Endothelial cell of umbilical vein (primary cell): ENCODE data around the gene RIMBP2. TPM values are rescaled to one million over a fixed set of nuclear protein-coding genes. Genes with fewer than 3 reads are reported as not detected.

Source experiments
- BruUV-seq: library from RNA; stranded (reverse); fragments of 400-500 nt; replicated peaks from 2 replicates; lab custom pipeline; 2021; lab: Mats Ljungman, UMichigan
- CTCF ChIA-PET: fragments of 300-600, 350-600 bp; sonication (Branson Sonifier 250); formaldehyde crosslinking; loops from one replicate; lab custom pipeline; 2021; ENCODE audit warnings: antibody characterized with exemption, inconsistent platforms; lab: Charles Lee
- POLR2A ChIA-PET: fragments of 300-600, 350-600 bp; sonication (Branson Sonifier 250); formaldehyde crosslinking; loops from one replicate; lab custom pipeline; 2021; ENCODE audit warnings: antibody characterized with exemption, inconsistent platforms; lab: Charles Lee
- DNase-seq: peaks from one replicate; pipeline ENCODE4 v3.0.0-alpha.2; 2011; ENCODE audit warnings: low read depth, low spot score
- FAIRE-seq: peaks from 2 replicates; lab custom pipeline; 2011; peaks lifted over from hg19 to GRCh38; lab: Jason Lieb, UNC
- H2AFZ ChIP-seq: 2 replicates; pipeline ENCODE4 v1.6.0; 2012; ENCODE audit warnings: low read depth, low read length, control low read depth, inconsistent platforms
- H3K27ac ChIP-seq: 2 replicates; pipeline ENCODE4 v1.5.1; 2011; ENCODE audit warnings: low read depth, mild to moderate bottlenecking, control low read depth, low read length, moderate library complexity; ENCODE audit not compliant: insufficient read depth
- H3K27me3 ChIP-seq, 2 experiments: 2 replicates each; pipeline versions ENCODE4 v1.6.0 to v1.6.1; 2011; ENCODE audit warnings: low read length in 2 of 2, mixed read lengths in 1 of 2; ENCODE audit not compliant: control insufficient read depth in 2 of 2, insufficient read depth in 2 of 2
- H3K36me3 ChIP-seq, 2 experiments: 2 replicates in 1 of 2; 3 replicates in 1 of 2; pipeline ENCODE4 v1.5.1; 2011; ENCODE audit warnings: low read length in 2 of 2, mild to moderate bottlenecking in 1 of 2, moderate library complexity in 1 of 2; ENCODE audit not compliant: control insufficient read depth in 2 of 2, insufficient read depth in 2 of 2; ENCODE audit errors: extremely low read depth in 1 of 2
- H3K4me1 ChIP-seq: 3 replicates; pipeline ENCODE4 v1.5.1; 2011; ENCODE audit warnings: mild to moderate bottlenecking, low read length; ENCODE audit not compliant: control insufficient read depth, insufficient read depth; ENCODE audit errors: extremely low read depth
- H3K4me2 ChIP-seq: 2 replicates; pipeline ENCODE4 v1.6.1; 2011; ENCODE audit warnings: low read length, control low read depth, mixed read lengths; ENCODE audit not compliant: insufficient read depth
- H3K4me3 ChIP-seq, 3 experiments: fragments of 200-600 bp in 1 of 3; sonication (generic), shearing (Covaris generic) in 1 of 3; replicated peaks in 1 of 3; 2 replicates each; pipeline ENCODE4 v1.5.1; 2011 to 2016; ENCODE audit warnings: control low read depth in 3 of 3, low read length in 3 of 3, mild to moderate bottlenecking in 2 of 3, inconsistent platforms in 1 of 3, low read depth in 1 of 3, moderate library complexity in 1 of 3; ENCODE audit not compliant: insufficient read depth in 1 of 3
- H3K79me2 ChIP-seq: 2 replicates; pipeline ENCODE4 v1.6.0; 2012; ENCODE audit warnings: low read length, inconsistent platforms; ENCODE audit not compliant: control insufficient read depth, insufficient read depth
- H3K9ac ChIP-seq: replicated peaks from 2 replicates; pipeline ENCODE3; 2011; ENCODE audit warnings: low read length, control low read depth; ENCODE audit not compliant: insufficient read depth; ENCODE audit errors: extremely low read depth
- H3K9me1 ChIP-seq: replicated peaks from 3 replicates; pipeline ENCODE4 v1.6.0; 2011; ENCODE audit warnings: mild to moderate bottlenecking, low read length; ENCODE audit not compliant: control insufficient read depth, insufficient read depth; ENCODE audit errors: extremely low read depth
- H3K9me3 ChIP-seq: replicated peaks from 2 replicates; pipeline ENCODE4 v1.5.1; 2012; ENCODE audit warnings: low read length, inconsistent platforms; ENCODE audit not compliant: control insufficient read depth, insufficient read depth
- H4K20me1 ChIP-seq: replicated peaks from 2 replicates; pipeline ENCODE3; 2011; ENCODE audit warnings: mild to moderate bottlenecking, low read length; ENCODE audit not compliant: control insufficient read depth, insufficient read depth; ENCODE audit errors: extremely low read depth
- CTCF ChIP-seq, 2 donors: IDR thresholded peaks; 1 replicate in 1 of 2; 2 replicates in 1 of 2; pipeline ENCODE4 v1.5.1; 2011; ENCODE audit warnings: low read length in 2 of 2, mild to moderate bottlenecking in 2 of 2, moderate library complexity in 2 of 2, control low read depth in 1 of 2, inconsistent platforms in 1 of 2, low read depth in 1 of 2; ENCODE audit not compliant: insufficient read depth in 1 of 2; ENCODE audit errors: extremely low read depth in 1 of 2
- EZH2 ChIP-seq: IDR thresholded peaks from 2 replicates; pipeline ENCODE4 v1.6.1; 2012; ENCODE audit warnings: borderline replicate concordance, low read depth, mild to moderate bottlenecking, moderate library complexity, low read length, inconsistent platforms; ENCODE audit not compliant: severe bottlenecking
- FOS ChIP-seq: IDR thresholded peaks from 2 replicates; pipeline ENCODE4 v1.6.1; 2011; ENCODE audit warnings: mild to moderate bottlenecking, low read length, moderate library complexity, borderline replicate concordance; ENCODE audit not compliant: insufficient read depth
- GATA2 ChIP-seq: IDR thresholded peaks from 2 replicates; pipeline ENCODE4 v1.7.0; 2011; ENCODE audit warnings: low read depth, mild to moderate bottlenecking, moderate library complexity, mixed read lengths, low read length; ENCODE audit not compliant: insufficient read length, insufficient read depth
- JUN ChIP-seq: IDR thresholded peaks from 2 replicates; pipeline ENCODE4 v1.6.1; 2011; ENCODE audit warnings: borderline replicate concordance, low read depth; ENCODE audit not compliant: insufficient read length, insufficient read depth
- MAX ChIP-seq: IDR thresholded peaks from 2 replicates; pipeline ENCODE4 v1.6.1; 2011; ENCODE audit not compliant: insufficient read depth, insufficient read length
- MYC ChIP-seq: IDR thresholded peaks from one replicate; pipeline ENCODE4 v1.6.1; 2011; ENCODE audit warnings: mild to moderate bottlenecking, low read depth, low read length
- POLR2A ChIP-seq: IDR thresholded peaks from 2 replicates; pipeline ENCODE4 v1.6.1; 2012; ENCODE audit warnings: low read depth, mild to moderate bottlenecking, control low read depth, low read length
- POLR2AphosphoS5 ChIP-seq: IDR thresholded peaks from 2 replicates; pipeline ENCODE4 v1.6.1; 2012; ENCODE audit warnings: low read depth, mild to moderate bottlenecking, control low read depth, low read length, moderate library complexity; ENCODE audit not compliant: insufficient read depth
- dilution Hi-C: fragments of 300-500 bp; cut with MboI; formaldehyde crosslinking; loops from one replicate; pipeline ENCODE4 v1.15.0; 2019; ENCODE audit warnings: low sequenced_read_pairs; ENCODE audit not compliant: extremely low pct_ligation_motif_present
- intact Hi-C: fragments of 100-400 bp; cut with micrococcal nuclease; formaldehyde crosslinking; loops from one replicate; pipeline ENCODE4 v1.10.0; 2022
- polyA plus RNA-seq, 4 experiments: library from polyadenylated mRNA; depleted of rRNA in 3 of 4; stranded (reverse) in 3 of 4; unstranded in 1 of 4; fragments of >200 nt; gene quantifications; 2 replicates each; pipeline versions ENCODE4 v1.2.1 to v1.2.3, GENCODE V29; 2011 to 2012; ENCODE audit warnings: missing spikeins in 1 of 4
- total RNA-seq: library from RNA; stranded (reverse); gene quantifications from 2 replicates; pipeline ENCODE4 v1.2.3, GENCODE V29; 2021

Gene RIMBP2
- total and polyA plus RNA-seq, 2 donors (not counting 3 experiments of a cell fraction or from before 2014, with no cell fraction given), result 0.04 TPM; not detected in 1

- Histone ChIP-seq H3K27ac (no peak overlapping the region), H3K9ac (no peak overlapping the region), H3K36me3 (no peaks in the 10 kb centered on the region), H3K27me3 (no peaks in the 10 kb centered on the region), H3K4me1 (no peaks in the 10 kb centered on the region), H3K9me1 (no peaks in the 10 kb centered on the region), H3K9me3 (peaks cover 10% of the 10 kb centered on the region), H3K79me2 (no peaks in the 10 kb centered on the region), H4K20me1 (no peaks in the 10 kb centered on the region), H3K4me2 (no peak overlapping the region), H2AFZ (no peak overlapping the region), H3K4me3 (no peak overlapping the region)
- intact Hi-C loops (loop anchor here (5.0 kb wide), 1 partner anchor 403 kb away; no protein-coding TSS in a partner anchor), dilution Hi-C loops (no loop called here)
- no TSS peak for BruUV-seq
- DNase-seq, result no peak
- no peak for FAIRE-seq
- CTCF ChIA-PET, result no interaction called here
- TF ChIP-seq FOS (no peak), POLR2AphosphoS5 (no peak), POLR2A (no peak), EZH2 (no peak), MAX (no peak), GATA2 (no peak), JUN (no peak), CTCF (IDR thresholded peaks at IDR 0.05; ENCODE audit: extremely low read depth in 1 of 2, insufficient read depth in 1 of 2, low read depth in 1 of 2, low read length in 2 of 2) (no peak), MYC (no peak)
- POLR2A ChIA-PET, result no interaction called here
Measured at GRCh38 chr12:130440411-130441080, 275.6 kb downstream of the RIMBP2 start.
